HG03196 (cell line): Measurements from ENCODE around the gene SNCAIP.

Source experiments
- ATAC-seq: cut with Tn5 transposase; IDR thresholded peaks from one replicate; pipeline ENCODE4 v1.9.1; 2021; ENCODE audit not compliant: unreplicated experiment

SNCAIP gene

DNA sequence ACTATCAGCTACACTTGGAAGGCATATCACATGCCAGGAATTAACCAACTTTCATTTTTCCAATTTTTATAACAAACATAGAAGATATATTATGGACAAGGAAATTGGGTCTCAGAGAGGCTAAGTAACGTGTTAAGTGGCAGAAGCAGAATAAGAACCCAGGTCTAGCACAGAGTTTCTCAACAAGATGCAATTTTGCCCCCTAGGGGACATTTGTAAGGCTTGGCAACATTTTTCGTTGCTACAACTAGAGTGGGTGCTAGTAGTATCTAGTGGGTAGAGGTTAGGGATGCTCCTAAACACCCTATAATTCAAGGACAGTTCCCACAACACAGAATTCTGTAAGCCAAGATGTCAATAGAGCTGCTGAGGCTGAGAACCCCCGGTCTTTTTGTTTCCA is 180.6 kb downstream of the SNCAIP start:
- ATAC-seq: no peak

- ATAC-seq: no peak
These were observed 181.3 kb downstream of the SNCAIP start for GRCh38 chr5:122493091-122494021.

- no peak for ATAC-seq
These were observed 182.1 kb downstream of the SNCAIP start for GRCh38 chr5:122494109-122494508.

DNA sequence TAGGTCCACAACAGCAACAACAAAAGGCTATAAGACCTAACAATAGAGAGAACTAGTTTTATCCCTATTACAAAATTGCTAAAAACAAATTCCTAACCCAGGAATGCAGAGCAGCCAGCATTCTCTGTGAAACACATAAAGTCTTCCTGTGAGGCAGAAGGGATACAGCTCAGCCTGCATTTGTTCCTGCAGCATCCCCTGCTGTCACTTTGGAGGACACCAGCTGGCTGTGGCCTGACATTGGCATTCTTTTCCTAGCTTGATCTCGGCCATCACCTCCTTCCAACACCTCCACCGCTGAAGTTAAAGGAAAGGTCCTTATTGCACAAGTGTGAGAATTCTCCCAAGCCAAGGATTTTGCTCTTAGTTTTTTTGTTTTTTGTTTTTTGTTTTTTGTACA is 186.1 kb downstream of the SNCAIP start:
- no peak for ATAC-seq

GRCh38 chr5:122499585-122499984 is 187.5 kb downstream of the SNCAIP start:
- no peak for ATAC-seq

DNA sequence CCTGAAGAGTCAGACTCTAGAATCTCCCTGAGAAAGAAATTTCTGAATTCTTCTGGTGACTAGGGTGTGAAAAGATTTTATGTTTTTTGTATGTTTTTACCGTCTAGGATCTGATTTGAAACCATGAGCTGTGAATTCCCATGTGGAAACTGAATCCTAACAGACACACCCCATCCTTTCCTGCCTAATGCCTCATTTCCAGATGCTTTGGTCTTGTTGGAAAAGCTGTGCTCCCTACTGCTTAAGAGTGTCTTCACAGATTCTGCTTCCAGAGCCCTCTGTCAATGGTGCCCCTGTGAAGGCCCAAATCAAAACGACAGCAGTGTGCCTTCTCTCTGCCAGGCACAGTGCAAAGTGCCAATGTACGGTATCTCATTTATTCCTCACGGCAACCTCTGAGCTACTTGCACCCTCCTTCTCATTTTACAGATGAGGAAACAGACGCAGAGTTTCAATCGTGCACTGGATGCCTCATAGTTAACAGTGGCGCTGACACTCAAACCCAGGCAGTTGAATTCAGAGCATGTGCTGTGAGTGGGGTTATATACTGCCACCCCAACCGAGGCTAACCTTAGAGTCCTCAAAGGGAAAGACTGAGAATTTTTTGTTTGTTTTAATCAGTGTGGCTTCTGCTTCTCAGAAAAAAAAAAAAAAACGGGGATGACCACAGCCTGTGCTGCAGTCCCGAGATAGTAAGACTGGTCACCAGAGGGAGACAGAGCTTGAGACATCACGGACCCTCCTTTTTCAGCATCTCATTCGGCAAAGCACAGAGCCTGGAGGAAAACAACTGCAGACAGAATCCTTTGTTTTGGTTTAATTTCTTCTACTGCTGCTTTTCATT is 188.4 kb downstream of the SNCAIP start:
- ATAC-seq: no peak

DNA sequence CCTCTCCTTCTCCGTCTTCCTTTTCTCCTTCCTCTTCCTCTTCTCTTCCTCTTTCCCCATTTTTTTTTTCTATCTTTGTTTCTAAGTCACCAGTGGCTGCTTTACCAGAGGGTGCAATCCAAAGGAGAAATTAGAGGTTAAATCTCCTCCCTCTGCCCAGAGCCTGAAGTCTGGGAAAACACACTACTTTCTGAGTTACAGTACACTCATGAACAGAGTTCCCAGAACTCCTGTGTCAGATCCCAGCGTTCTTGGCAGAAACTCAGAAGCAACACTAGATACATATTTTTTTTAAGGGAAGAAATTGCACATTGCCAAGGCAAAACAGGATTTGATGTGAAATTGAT is 189.0 kb downstream of the SNCAIP start:
- no peak for ATAC-seq

DNA sequence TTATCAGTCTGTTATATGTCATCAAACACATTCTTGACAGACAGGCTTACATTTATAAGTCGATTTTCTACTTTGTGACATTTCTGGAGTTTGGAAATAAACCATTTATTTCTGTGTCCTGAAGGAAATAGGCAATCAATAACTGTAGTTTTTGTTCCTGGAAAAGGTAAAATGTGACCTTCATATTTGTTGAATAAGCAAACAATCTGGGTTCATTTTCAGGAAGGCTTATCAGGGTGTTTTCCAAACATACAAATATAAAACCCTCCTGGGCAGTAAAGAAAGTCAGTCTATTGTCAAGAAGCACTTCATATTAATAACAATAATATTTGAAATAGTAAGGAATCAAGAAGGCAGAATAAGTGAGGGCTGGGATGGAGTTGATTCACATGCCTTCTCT is 195.0 kb downstream of the SNCAIP start:
- ATAC-seq: no peak

GRCh38 chr5:122507581-122507980 is 195.5 kb downstream of the SNCAIP start:
- no peak for ATAC-seq

GRCh38 chr5:122508623-122509022 is 196.6 kb downstream of the SNCAIP start:
- ATAC-seq: no peak
